Stomach (tissue), 9 donors: ENCODE measurements around the gene COQ3. TPM values are rescaled to one million over a fixed set of nuclear protein-coding genes. Genes with fewer than 3 reads are reported as not detected.

Experiments
- DNase-seq, 2 donors: peaks; one replicate each; pipeline versions ENCODE4 v3.0.0 to v3.0.0-alpha.2; 2013 to 2019
- H3K27ac ChIP-seq, 5 donors: fragments of 200-600 bp in 4 of 5; sonication (generic) in 4 of 5; one replicate each; pipeline ENCODE4 v1.5.1; 2013 to 2019; ENCODE audit warnings: mild to moderate bottlenecking in 1 of 5, moderate library complexity in 1 of 5
- H3K27me3 ChIP-seq, 3 donors: fragments of 200-600 bp; sonication (generic); one replicate each; pipeline ENCODE4 v1.5.1; 2017 to 2019; ENCODE audit warnings: mixed run types in 1 of 3
- H3K36me3 ChIP-seq, 4 donors: fragments of 200-600 bp; sonication (generic); 1 replicate in 3 of 4; 2 replicates in 1 of 4; pipeline ENCODE4 v1.5.1; 2016 to 2019
- H3K4me1 ChIP-seq, 4 donors: fragments of 200-600 bp; sonication (generic); one replicate each; pipeline ENCODE4 v1.5.1; 2016 to 2019
- H3K4me3 ChIP-seq, 4 donors: fragments of 200-600 bp; sonication (generic) in 3 of 4; one replicate each; pipeline ENCODE4 v1.5.1; 2016 to 2019; ENCODE audit warnings: mild to moderate bottlenecking in 1 of 4
- H3K9me3 ChIP-seq, 4 donors: fragments of 200-600 bp; sonication (generic); one replicate each; pipeline ENCODE4 v1.5.1; 2016 to 2019
- EP300 ChIP-seq: sonication (generic); formaldehyde crosslinking; IDR thresholded peaks from one replicate; pipeline ENCODE4 v1.6.1; 2017; ENCODE audit warnings: antibody characterized with exemption
- POLR2A ChIP-seq, 4 donors: fragments of 450-650 bp; IDR thresholded peaks; one replicate each; pipeline ENCODE4 v1.6.1; 2016; ENCODE audit warnings: antibody characterized with exemption in 4 of 4, control low read depth in 2 of 4, mild to moderate bottlenecking in 1 of 4, moderate library complexity in 1 of 4
- POLR2AphosphoS5 ChIP-seq, 3 donors: sonication (generic); formaldehyde crosslinking; IDR thresholded peaks; one replicate each; pipeline ENCODE4 v1.6.1; 2016; ENCODE audit warnings: antibody characterized with exemption in 3 of 3
- WGBS, 5 donors: extraction: QIAGEN DNeasy Blood & Tissue Kit in 3 of 5; methylation state at CpG; one replicate each; pipeline versions ENCODE4 v1.1.5 to v1.1.7; 2013 to 2018; 5-methylcytosine and 5-hydroxymethylcytosine counted together
- intact Hi-C: fragments of 100-400 bp; cut with DNase I; formaldehyde crosslinking; loops from one replicate; pipeline ENCODE4 v1.15.1; 2023; ENCODE audit warnings: low total_unique reads
- polyA plus RNA-seq, 3 donors: library from polyadenylated mRNA; stranded (reverse); fragments of 200-250 nt; gene quantifications; one replicate each; pipeline ENCODE4 v1.2.3, GENCODE V29; 2013
- total RNA-seq, 5 donors: library from RNA; depleted of rRNA; stranded (reverse); fragments of >200 nt; gene quantifications; one replicate each; pipeline versions ENCODE4 v1.1.0 to v1.2.3, GENCODE V29; 2014 to 2016
- TF ChIP-seq, protein P1 (sequence below), 7 experiments: fragments of 450-650 bp in 4 of 7; fragments of 200-600 bp in 3 of 7; sonication (generic) in 3 of 7; IDR thresholded peaks; one replicate each; pipeline ENCODE4 v1.5.1; 2016 to 2019; ENCODE audit warnings: antibody characterized with exemption in 7 of 7, control low read depth in 2 of 7, mild to moderate bottlenecking in 1 of 7
- donor health status: healthy with polysubstance abuse.
- donor health status: Bipolar disorder and iron deficiency.
- donor health status: healthy.

Gene COQ3
- total and polyA plus RNA-seq, 8 donors = 0.58 to 11.4 (median 6.5) TPM; not detected in 2

DNA sequence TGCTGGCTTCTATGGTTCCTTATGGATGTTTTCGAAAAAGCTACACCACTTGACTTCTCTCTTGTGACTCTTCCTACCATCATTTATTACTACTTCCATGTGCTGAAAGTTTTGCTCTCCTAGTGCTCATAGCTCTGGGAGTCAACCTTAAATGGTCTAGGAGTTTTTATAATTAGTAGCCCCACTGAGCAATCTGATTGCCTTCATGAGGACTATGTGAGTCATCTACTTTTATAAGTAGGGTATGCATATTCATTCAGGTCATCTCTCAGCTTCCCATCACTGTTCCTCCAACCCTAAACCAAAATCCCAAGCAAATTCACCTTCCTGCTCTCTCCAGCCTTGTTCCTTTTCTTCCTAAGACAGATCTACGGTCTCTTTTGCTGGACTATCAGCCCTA, 27.1 kb downstream of the COQ3 start:
- Histone ChIP-seq H3K27ac (no peak overlapping the region), H3K4me3 (no peak overlapping the region), H3K27me3 (no peaks in the 10 kb centered on the region), H3K9me3 (no peaks in the 10 kb centered on the region), H3K4me1 (no peaks in the 10 kb centered on the region), H3K36me3 (peaks cover 0 to 8% (median 3%) of the 10 kb centered on the region in 4 donors)
- 91 to 97% (median 95%) methylated on average over 2 of the region's 2 CpGs for WGBS, 5 donors
- no peak for DNase-seq
- intact Hi-C loops = no loop called here
- no peak for TF ChIP-seq POLR2AphosphoS5 (IDR thresholded peaks at IDR 0.05)
- no peak for TF ChIP-seq POLR2A (IDR thresholded peaks at IDR 0.05)
- no peak for TF ChIP-seq EP300
- TF ChIP-seq, protein P1, sequence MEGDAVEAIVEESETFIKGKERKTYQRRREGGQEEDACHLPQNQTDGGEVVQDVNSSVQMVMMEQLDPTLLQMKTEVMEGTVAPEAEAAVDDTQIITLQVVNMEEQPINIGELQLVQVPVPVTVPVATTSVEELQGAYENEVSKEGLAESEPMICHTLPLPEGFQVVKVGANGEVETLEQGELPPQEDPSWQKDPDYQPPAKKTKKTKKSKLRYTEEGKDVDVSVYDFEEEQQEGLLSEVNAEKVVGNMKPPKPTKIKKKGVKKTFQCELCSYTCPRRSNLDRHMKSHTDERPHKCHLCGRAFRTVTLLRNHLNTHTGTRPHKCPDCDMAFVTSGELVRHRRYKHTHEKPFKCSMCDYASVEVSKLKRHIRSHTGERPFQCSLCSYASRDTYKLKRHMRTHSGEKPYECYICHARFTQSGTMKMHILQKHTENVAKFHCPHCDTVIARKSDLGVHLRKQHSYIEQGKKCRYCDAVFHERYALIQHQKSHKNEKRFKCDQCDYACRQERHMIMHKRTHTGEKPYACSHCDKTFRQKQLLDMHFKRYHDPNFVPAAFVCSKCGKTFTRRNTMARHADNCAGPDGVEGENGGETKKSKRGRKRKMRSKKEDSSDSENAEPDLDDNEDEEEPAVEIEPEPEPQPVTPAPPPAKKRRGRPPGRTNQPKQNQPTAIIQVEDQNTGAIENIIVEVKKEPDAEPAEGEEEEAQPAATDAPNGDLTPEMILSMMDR (IDR thresholded peaks at IDR 0.05) = no peak

DNA sequence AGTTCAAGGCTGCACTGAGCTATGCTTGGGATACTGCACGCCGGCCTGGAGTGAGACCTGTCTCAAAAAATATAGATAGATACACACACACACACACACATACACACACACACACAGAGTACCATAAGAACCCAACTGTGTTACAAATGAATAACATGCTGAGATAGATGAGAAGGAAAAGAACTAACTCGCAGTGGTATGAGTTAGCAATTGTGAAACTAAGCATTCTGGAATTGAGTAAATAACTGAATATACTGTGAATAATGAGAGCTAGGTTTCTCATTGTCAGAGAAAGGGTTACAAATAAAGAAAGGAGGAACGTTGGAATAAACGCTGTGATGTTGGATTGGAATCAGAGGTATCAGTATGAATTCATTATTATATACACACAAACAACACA, 30.0 kb downstream of the COQ3 start:
- no peak for DNase-seq
- no peak for TF ChIP-seq EP300
- no peak for TF ChIP-seq POLR2AphosphoS5 (IDR thresholded peaks at IDR 0.05)
- TF ChIP-seq, protein P1 (IDR thresholded peaks at IDR 0.05) = no peak
- TF ChIP-seq POLR2A (IDR thresholded peaks at IDR 0.05) = no peak
- Histone ChIP-seq H3K27me3 (no peaks in the 10 kb centered on the region), H3K4me3 (no peak overlapping the region), H3K4me1 (no peaks in the 10 kb centered on the region), H3K9me3 (no peaks in the 10 kb centered on the region), H3K36me3 (peaks cover 0 to 6% (median 2%) of the 10 kb centered on the region in 4 donors), H3K27ac (no peak overlapping the region)
- WGBS, 5 donors = 69 to 78% (median 73%) methylated on average over 5 of the region's 5 CpGs
- intact Hi-C loops = no loop called here

DNA sequence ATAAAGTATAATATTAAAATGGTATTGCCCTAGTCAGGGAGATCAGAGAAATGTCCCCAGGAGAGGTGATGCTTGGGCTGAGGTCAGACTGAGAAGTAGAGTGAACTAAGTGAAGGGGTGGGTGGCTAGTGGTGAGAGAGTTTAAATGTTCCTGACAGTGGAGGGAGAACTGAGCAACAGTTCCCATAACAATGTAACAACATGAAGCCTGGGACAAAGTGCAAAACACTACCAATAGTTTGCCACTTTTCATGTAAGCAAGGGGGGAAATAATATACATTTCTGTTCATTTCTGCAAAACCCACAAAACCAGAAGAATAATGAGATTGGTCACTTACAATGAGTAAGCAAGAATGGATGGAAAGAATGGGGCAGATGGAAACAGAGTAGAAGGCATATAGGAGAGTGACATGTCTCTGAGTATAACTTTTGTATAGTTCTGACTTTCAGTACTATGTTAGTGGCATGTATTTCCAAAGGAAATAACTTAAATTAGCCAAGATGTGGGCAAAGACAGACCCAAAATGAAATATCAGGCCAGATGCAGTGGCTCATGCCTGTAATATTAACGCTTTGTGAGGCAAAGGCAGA, 31.2 kb downstream of the COQ3 start:
- no peaks in the 10 kb centered on the region for H3K9me3 ChIP-seq
- H3K27ac ChIP-seq = no peak overlapping the region
- intact Hi-C loops = no loop called here
- H3K27me3 ChIP-seq = no peaks in the 10 kb centered on the region
- H3K4me3 ChIP-seq = no peak overlapping the region
- TF ChIP-seq POLR2AphosphoS5 (IDR thresholded peaks at IDR 0.05) (no peak), EP300 (no peak), POLR2A (IDR thresholded peaks at IDR 0.05) (no peak)
- TF ChIP-seq, protein P1 (IDR thresholded peaks at IDR 0.05) = no peak
- DNase-seq = no peak
- H3K4me1 ChIP-seq = no peaks in the 10 kb centered on the region
- H3K36me3 ChIP-seq = no peaks in the 10 kb centered on the region
- 85 to 93% (median 88%) methylated on average over 1 of the region's 1 CpG for WGBS, 5 donors

DNA sequence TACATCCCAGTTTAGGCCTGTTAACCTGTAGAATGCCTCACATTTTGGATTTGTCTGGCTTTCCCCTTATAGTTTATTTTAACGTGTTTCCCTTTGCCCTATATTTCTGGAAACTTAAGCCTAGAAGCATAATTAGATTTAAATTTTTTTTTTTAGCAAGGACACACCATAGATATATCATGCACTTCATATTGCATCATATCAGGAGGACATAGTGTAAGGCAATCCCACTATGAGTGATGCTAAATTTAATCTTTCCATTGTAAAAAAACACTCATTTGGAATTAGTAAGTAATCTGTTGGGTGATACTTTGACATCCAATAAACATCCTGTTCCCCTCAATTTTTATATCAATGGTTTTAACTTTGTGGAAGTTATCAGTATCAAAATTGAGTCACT, 34.2 kb downstream of the COQ3 start:
- 65 to 82% (median 70%) methylated on average over 1 of the region's 1 CpG for WGBS, 5 donors
- intact Hi-C loops = no loop called here
- no peak for DNase-seq
- no peaks in the 10 kb centered on the region for H3K9me3 ChIP-seq
- no peaks in the 10 kb centered on the region for H3K36me3 ChIP-seq
- TF ChIP-seq EP300 (no peak), POLR2AphosphoS5 (IDR thresholded peaks at IDR 0.05) (no peak), POLR2A (IDR thresholded peaks at IDR 0.05) (no peak)
- TF ChIP-seq, protein P1 (IDR thresholded peaks at IDR 0.05) = no peak
- H3K27me3 ChIP-seq = no peaks in the 10 kb centered on the region
- H3K4me3 ChIP-seq = no peak overlapping the region
- H3K27ac ChIP-seq = no peak overlapping the region
- no peaks in the 10 kb centered on the region for H3K4me1 ChIP-seq
